ENCODE data around the gene RPL28.
A peak's percentile ranks its signal among the peaks of the same experiment; 100 is the strongest.

RPL28 gene

GRCh38 chr19:55365964-55366363 lies 19.8 kb upstream of the RPL28 start:
- POLR2A ChIA-PET, result interaction anchor here (0.9 to 1.3 kb wide), 2 partner anchors 16 to 26 kb away, joined by 3 to 5 read pairs; partner anchors contain the start of gene KMT5C
- peaks cover 5% of the 10 kb centered on the region; the same call in 1 of the 2 replicates for H3K4me1 ChIP-seq (ENCODE audit: control insufficient read depth, insufficient read depth, low read length)
- CTCF ChIA-PET, result no interaction called here
- no peak for TF ChIP-seq ELK4 (IDR thresholded peaks at IDR 0.05; ENCODE audit: borderline replicate concordance, low read depth, low read length)
- TF ChIP-seq ZNF140 (tag by site-specific recombination; IDR thresholded peaks at IDR 0.05), result no peak
- TF ChIP-seq ZNF777 (tag by site-specific recombination; IDR thresholded peaks at IDR 0.05; ENCODE audit: borderline replicate concordance), result no peak
- TF ChIP-seq, protein P1, sequence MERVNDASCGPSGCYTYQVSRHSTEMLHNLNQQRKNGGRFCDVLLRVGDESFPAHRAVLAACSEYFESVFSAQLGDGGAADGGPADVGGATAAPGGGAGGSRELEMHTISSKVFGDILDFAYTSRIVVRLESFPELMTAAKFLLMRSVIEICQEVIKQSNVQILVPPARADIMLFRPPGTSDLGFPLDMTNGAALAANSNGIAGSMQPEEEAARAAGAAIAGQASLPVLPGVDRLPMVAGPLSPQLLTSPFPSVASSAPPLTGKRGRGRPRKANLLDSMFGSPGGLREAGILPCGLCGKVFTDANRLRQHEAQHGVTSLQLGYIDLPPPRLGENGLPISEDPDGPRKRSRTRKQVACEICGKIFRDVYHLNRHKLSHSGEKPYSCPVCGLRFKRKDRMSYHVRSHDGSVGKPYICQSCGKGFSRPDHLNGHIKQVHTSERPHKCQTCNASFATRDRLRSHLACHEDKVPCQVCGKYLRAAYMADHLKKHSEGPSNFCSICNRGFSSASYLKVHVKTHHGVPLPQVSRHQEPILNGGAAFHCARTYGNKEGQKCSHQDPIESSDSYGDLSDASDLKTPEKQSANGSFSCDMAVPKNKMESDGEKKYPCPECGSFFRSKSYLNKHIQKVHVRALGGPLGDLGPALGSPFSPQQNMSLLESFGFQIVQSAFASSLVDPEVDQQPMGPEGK (tag by site-specific recombination; IDR thresholded peaks at IDR 0.05), result 0 out of 2 replicates have a peak, but pooled peaks have one; percentile 34
- no peak for TF ChIP-seq ZNF501 (tag by site-specific recombination; IDR thresholded peaks at IDR 0.05)
- TF ChIP-seq KLF17 (tag by site-specific recombination; IDR thresholded peaks at IDR 0.05), result no peak
- no peak for TF ChIP-seq ZNF394 (tag by site-specific recombination; IDR thresholded peaks at IDR 0.05; ENCODE audit: borderline replicate concordance)
- no peak for TF ChIP-seq MEIS1 (CRISPR knock-in tag; IDR thresholded peaks at IDR 0.05; ENCODE audit: borderline replicate concordance)
- no peak for TF ChIP-seq HOXD13 (CRISPR knock-in tag; IDR thresholded peaks at IDR 0.05; ENCODE audit: borderline replicate concordance)
- no peak for TF ChIP-seq ZNF585B (tag by site-specific recombination; IDR thresholded peaks at IDR 0.05)
- no peak for TF ChIP-seq WT1 (tag by site-specific recombination; IDR thresholded peaks at IDR 0.05)
- no peak for TF ChIP-seq ZSCAN30 (tag by site-specific recombination; IDR thresholded peaks at IDR 0.05)
- no peak for TF ChIP-seq ZNF624 (tag by site-specific recombination; IDR thresholded peaks at IDR 0.05)
- TF ChIP-seq, protein P2, sequence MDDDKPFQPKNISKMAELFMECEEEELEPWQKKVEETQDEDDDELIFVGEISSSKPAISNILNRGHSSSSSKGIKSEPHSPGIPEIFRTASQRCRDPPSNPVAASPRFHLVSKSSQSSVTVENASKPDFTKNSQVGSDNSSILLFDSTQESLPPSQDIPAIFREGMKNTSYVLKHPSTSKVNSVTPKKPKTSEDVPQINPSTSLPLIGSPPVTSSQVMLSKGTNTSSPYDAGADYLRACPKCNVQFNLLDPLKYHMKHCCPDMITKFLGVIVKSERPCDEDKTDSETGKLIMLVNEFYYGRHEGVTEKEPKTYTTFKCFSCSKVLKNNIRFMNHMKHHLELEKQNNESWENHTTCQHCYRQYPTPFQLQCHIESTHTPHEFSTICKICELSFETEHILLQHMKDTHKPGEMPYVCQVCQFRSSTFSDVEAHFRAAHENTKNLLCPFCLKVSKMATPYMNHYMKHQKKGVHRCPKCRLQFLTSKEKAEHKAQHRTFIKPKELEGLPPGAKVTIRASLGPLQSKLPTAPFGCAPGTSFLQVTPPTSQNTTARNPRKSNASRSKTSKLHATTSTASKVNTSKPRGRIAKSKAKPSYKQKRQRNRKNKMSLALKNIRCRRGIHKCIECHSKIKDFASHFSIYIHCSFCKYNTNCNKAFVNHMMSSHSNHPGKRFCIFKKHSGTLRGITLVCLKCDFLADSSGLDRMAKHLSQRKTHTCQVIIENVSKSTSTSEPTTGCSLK (tag by site-specific recombination; IDR thresholded peaks at IDR 0.05), result no peak
- no peak for TF ChIP-seq ZNF354C (tag by site-specific recombination; IDR thresholded peaks at IDR 0.05; ENCODE audit: borderline replicate concordance, low read depth)
- TF ChIP-seq ZFHX2 (tag by site-specific recombination; conservative IDR thresholded peaks at IDR 0.05), result peak; percentile 82
- no peak for TF ChIP-seq ZFP3 (tag by site-specific recombination; IDR thresholded peaks at IDR 0.05; ENCODE audit: low read depth)
- TF ChIP-seq ZBTB7A (tag by site-specific recombination; IDR thresholded peaks at IDR 0.05; ENCODE audit: low read depth), result no peak
- TF ChIP-seq ZNF324 (tag by site-specific recombination; IDR thresholded peaks at IDR 0.05), result no peak
- no peak for TF ChIP-seq ZNF274 (IDR thresholded peaks at IDR 0.05; ENCODE audit: low read length)
- no peak for TF ChIP-seq ZNF274 (tag by site-specific recombination; IDR thresholded peaks at IDR 0.05; ENCODE audit: borderline replicate concordance)
- TF ChIP-seq, protein P3, sequence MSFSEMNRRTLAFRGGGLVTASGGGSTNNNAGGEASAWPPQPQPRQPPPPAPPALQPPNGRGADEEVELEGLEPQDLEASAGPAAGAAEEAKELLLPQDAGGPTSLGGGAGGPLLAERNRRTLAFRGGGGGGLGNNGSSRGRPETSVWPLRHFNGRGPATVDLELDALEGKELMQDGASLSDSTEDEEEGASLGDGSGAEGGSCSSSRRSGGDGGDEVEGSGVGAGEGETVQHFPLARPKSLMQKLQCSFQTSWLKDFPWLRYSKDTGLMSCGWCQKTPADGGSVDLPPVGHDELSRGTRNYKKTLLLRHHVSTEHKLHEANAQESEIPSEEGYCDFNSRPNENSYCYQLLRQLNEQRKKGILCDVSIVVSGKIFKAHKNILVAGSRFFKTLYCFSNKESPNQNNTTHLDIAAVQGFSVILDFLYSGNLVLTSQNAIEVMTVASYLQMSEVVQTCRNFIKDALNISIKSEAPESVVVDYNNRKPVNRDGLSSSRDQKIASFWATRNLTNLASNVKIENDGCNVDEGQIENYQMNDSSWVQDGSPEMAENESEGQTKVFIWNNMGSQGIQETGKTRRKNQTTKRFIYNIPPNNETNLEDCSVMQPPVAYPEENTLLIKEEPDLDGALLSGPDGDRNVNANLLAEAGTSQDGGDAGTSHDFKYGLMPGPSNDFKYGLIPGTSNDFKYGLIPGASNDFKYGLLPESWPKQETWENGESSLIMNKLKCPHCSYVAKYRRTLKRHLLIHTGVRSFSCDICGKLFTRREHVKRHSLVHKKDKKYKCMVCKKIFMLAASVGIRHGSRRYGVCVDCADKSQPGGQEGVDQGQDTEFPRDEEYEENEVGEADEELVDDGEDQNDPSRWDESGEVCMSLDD (tag by site-specific recombination; IDR thresholded peaks at IDR 0.05), result 0 out of 2 replicates have a peak, but pooled peaks have one; percentile 41
- TF ChIP-seq PRDM1 (tag by site-specific recombination; IDR thresholded peaks at IDR 0.05), result no peak
- no peak for TF ChIP-seq ZNF473 (tag by site-specific recombination; IDR thresholded peaks at IDR 0.05)
- no peak for TF ChIP-seq ZNF335 (tag by site-specific recombination; conservative IDR thresholded peaks at IDR 0.05)
- no peak for TF ChIP-seq ZNF292 (tag by site-specific recombination; IDR thresholded peaks at IDR 0.05; ENCODE audit: borderline replicate concordance, low read depth)
- no peak for TF ChIP-seq SP7 (tag by site-specific recombination; IDR thresholded peaks at IDR 0.05)
- TF ChIP-seq, protein P4, sequence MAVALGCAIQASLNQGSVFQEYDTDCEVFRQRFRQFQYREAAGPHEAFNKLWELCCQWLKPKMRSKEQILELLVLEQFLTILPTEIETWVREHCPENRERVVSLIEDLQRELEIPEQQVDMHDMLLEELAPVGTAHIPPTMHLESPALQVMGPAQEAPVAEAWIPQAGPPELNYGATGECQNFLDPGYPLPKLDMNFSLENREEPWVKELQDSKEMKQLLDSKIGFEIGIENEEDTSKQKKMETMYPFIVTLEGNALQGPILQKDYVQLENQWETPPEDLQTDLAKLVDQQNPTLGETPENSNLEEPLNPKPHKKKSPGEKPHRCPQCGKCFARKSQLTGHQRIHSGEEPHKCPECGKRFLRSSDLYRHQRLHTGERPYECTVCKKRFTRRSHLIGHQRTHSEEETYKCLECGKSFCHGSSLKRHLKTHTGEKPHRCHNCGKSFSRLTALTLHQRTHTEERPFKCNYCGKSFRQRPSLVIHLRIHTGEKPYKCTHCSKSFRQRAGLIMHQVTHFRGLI (tag by site-specific recombination; IDR thresholded peaks at IDR 0.05), result no peak
- no peak for TF ChIP-seq KLF9 (tag by site-specific recombination; IDR thresholded peaks at IDR 0.05; ENCODE audit: low read depth)

More at GRCh38 chr19:55365964-55366363, 19.8 kb upstream of the RPL28 start:
- no peaks in the 10 kb centered on the region for H3K36me3 ChIP-seq (ENCODE audit: control insufficient read depth in 2 of 2, insufficient read depth in 1 of 2, low read length in 2 of 2)
- no peaks in the 10 kb centered on the region for H3K9me3 ChIP-seq (ENCODE audit: control insufficient read depth, insufficient read depth, low read depth, low read length)
- H3K27ac ChIP-seq (ENCODE audit: extremely low read depth, low read depth, low read length), result no peak overlapping the region
- H3K4me3 ChIP-seq (ENCODE audit: low read depth, low read length), result no peak overlapping the region
